Measurements from ENCODE around the gene MTMR12. TPM values are rescaled to one million over a fixed set of nuclear protein-coding genes. Genes with fewer than 3 reads are reported as not detected.

The MTMR12 gene
- polyA plus RNA-seq, 1 donor (not counting 4 experiments of a cell fraction or from before 2014, with no cell fraction given), result 17.1 TPM

GRCh38 chr5:32311404-32312196 lies 1.1 kb downstream of the MTMR12 start:
- dilution Hi-C loops (cut with MboI; ENCODE audit: extremely low pct_ligation_motif_present, low sequenced_read_pairs), result no loop called here
- H3K27me3 ChIP-seq (ENCODE audit: control insufficient read depth, extremely low read depth, insufficient read depth, low read length), result no peaks in the 10 kb centered on the region
- peak overlapping the region; percentile 83 to 86 (median 86) for H3K4me3 ChIP-seq (ENCODE audit: control insufficient read depth in 2 of 3, extremely low read depth in 1 of 3, insufficient read depth in 2 of 3, low read depth in 1 of 3, low read length in 3 of 3)
- H3K36me3 ChIP-seq (ENCODE audit: control insufficient read depth in 2 of 2, extremely low read depth in 1 of 2, insufficient read depth in 2 of 2, low read length in 2 of 2), result peaks cover 0 to 4% of the 10 kb centered on the region in 2 experiments
- H3K79me2 ChIP-seq (ENCODE audit: control insufficient read depth, insufficient read depth, low read length), result peaks cover 45% of the 10 kb centered on the region
- H2AFZ ChIP-seq (ENCODE audit: control insufficient read depth, low read length), result peak overlapping the region; percentile 74
- peaks cover 6% of the 10 kb centered on the region for H3K4me1 ChIP-seq (ENCODE audit: control insufficient read depth, extremely low read depth, insufficient read depth, low read length)
- no peaks in the 10 kb centered on the region for H4K20me1 ChIP-seq (ENCODE audit: control insufficient read depth, extremely low read depth, insufficient read depth, low read length)
- H3K27ac ChIP-seq (ENCODE audit: control insufficient read depth, insufficient read depth, low read length), result peak overlapping the region; percentile 72
- no peak for TF ChIP-seq EZH2 (IDR thresholded peaks at IDR 0.05; ENCODE audit: low read length)
- TF ChIP-seq CTCF (optimal IDR thresholded peaks at IDR 0.05 in 1 of 3, IDR thresholded peaks at IDR 0.05 in 1 of 3, conservative IDR thresholded peaks at IDR 0.05 in 1 of 3; ENCODE audit: extremely low read depth in 1 of 3, insufficient read depth in 2 of 3, low read length in 3 of 3), result no peak
- H3K9me1 ChIP-seq (ENCODE audit: control insufficient read depth, extremely low read depth, insufficient read depth, low read length), result no peaks in the 10 kb centered on the region
- FAIRE-seq (no peak), DNase-seq (ENCODE audit: low read depth, low spot score) (no peak)
- H3K9me3 ChIP-seq (ENCODE audit: control insufficient read depth, low read depth, low read length), result no peaks in the 10 kb centered on the region
- H3K4me2 ChIP-seq (ENCODE audit: control insufficient read depth, extremely low read depth, insufficient read depth, low read depth, low read length), result peak overlapping the region; percentile 96
- H3K9ac ChIP-seq (ENCODE audit: control insufficient read depth, extremely low read depth, insufficient read depth, low read length), result peak overlapping the region; percentile 82

- FAIRE-seq, result no peak
- no peak overlapping the region for H2AFZ ChIP-seq (ENCODE audit: control insufficient read depth, low read length)
- peaks cover 58% of the 10 kb centered on the region for H3K79me2 ChIP-seq (ENCODE audit: control insufficient read depth, insufficient read depth, low read length)
- H3K9me3 ChIP-seq (ENCODE audit: control insufficient read depth, low read depth, low read length), result no peaks in the 10 kb centered on the region
- no peak overlapping the region for H3K4me3 ChIP-seq (ENCODE audit: control insufficient read depth in 2 of 3, extremely low read depth in 1 of 3, insufficient read depth in 2 of 3, low read depth in 1 of 3, low read length in 3 of 3)
- no peak overlapping the region for H3K9ac ChIP-seq (ENCODE audit: control insufficient read depth, extremely low read depth, insufficient read depth, low read length)
- peaks cover 0 to 4% of the 10 kb centered on the region in 2 experiments for H3K36me3 ChIP-seq (ENCODE audit: control insufficient read depth in 2 of 2, extremely low read depth in 1 of 2, insufficient read depth in 2 of 2, low read length in 2 of 2)
- no peaks in the 10 kb centered on the region for H3K9me1 ChIP-seq (ENCODE audit: control insufficient read depth, extremely low read depth, insufficient read depth, low read length)
- TF ChIP-seq EZH2 (IDR thresholded peaks at IDR 0.05; ENCODE audit: low read length), result no peak
- TF ChIP-seq CTCF (optimal IDR thresholded peaks at IDR 0.05 in 1 of 3, IDR thresholded peaks at IDR 0.05 in 1 of 3, conservative IDR thresholded peaks at IDR 0.05 in 1 of 3; ENCODE audit: extremely low read depth in 1 of 3, insufficient read depth in 2 of 3, low read length in 3 of 3), result no peak
- no peak overlapping the region for H3K4me2 ChIP-seq (ENCODE audit: control insufficient read depth, extremely low read depth, insufficient read depth, low read depth, low read length)
- DNase-seq (ENCODE audit: low read depth, low spot score), result no peak
- H3K27ac ChIP-seq (ENCODE audit: control insufficient read depth, insufficient read depth, low read length), result no peak overlapping the region
- no peaks in the 10 kb centered on the region for H3K27me3 ChIP-seq (ENCODE audit: control insufficient read depth, extremely low read depth, insufficient read depth, low read length)
- no peaks in the 10 kb centered on the region for H4K20me1 ChIP-seq (ENCODE audit: control insufficient read depth, extremely low read depth, insufficient read depth, low read length)
- H3K4me1 ChIP-seq (ENCODE audit: control insufficient read depth, extremely low read depth, insufficient read depth, low read length), result peaks cover 6% of the 10 kb centered on the region
- dilution Hi-C loops (cut with MboI; ENCODE audit: extremely low pct_ligation_motif_present, low sequenced_read_pairs), result no loop called here
Observed at GRCh38 chr5:32309761-32310160, 3.0 kb downstream of the MTMR12 start.
